ENCODE measurements around the gene MYL2.

GRCh38 chr12:110906516-110906915 lies 13.9 kb downstream of the MYL2 start:
- TF ChIP-seq, protein P1, sequence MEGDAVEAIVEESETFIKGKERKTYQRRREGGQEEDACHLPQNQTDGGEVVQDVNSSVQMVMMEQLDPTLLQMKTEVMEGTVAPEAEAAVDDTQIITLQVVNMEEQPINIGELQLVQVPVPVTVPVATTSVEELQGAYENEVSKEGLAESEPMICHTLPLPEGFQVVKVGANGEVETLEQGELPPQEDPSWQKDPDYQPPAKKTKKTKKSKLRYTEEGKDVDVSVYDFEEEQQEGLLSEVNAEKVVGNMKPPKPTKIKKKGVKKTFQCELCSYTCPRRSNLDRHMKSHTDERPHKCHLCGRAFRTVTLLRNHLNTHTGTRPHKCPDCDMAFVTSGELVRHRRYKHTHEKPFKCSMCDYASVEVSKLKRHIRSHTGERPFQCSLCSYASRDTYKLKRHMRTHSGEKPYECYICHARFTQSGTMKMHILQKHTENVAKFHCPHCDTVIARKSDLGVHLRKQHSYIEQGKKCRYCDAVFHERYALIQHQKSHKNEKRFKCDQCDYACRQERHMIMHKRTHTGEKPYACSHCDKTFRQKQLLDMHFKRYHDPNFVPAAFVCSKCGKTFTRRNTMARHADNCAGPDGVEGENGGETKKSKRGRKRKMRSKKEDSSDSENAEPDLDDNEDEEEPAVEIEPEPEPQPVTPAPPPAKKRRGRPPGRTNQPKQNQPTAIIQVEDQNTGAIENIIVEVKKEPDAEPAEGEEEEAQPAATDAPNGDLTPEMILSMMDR (conservative IDR thresholded peaks at IDR 0.05; ENCODE audit: low read depth in 2 of 2): no peak
- TF ChIP-seq, protein P2, sequence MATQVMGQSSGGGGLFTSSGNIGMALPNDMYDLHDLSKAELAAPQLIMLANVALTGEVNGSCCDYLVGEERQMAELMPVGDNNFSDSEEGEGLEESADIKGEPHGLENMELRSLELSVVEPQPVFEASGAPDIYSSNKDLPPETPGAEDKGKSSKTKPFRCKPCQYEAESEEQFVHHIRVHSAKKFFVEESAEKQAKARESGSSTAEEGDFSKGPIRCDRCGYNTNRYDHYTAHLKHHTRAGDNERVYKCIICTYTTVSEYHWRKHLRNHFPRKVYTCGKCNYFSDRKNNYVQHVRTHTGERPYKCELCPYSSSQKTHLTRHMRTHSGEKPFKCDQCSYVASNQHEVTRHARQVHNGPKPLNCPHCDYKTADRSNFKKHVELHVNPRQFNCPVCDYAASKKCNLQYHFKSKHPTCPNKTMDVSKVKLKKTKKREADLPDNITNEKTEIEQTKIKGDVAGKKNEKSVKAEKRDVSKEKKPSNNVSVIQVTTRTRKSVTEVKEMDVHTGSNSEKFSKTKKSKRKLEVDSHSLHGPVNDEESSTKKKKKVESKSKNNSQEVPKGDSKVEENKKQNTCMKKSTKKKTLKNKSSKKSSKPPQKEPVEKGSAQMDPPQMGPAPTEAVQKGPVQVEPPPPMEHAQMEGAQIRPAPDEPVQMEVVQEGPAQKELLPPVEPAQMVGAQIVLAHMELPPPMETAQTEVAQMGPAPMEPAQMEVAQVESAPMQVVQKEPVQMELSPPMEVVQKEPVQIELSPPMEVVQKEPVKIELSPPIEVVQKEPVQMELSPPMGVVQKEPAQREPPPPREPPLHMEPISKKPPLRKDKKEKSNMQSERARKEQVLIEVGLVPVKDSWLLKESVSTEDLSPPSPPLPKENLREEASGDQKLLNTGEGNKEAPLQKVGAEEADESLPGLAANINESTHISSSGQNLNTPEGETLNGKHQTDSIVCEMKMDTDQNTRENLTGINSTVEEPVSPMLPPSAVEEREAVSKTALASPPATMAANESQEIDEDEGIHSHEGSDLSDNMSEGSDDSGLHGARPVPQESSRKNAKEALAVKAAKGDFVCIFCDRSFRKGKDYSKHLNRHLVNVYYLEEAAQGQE (IDR thresholded peaks at IDR 0.05; ENCODE audit: unreplicated experiment): no peak
- TF ChIP-seq POLR2AphosphoS5 (IDR thresholded peaks at IDR 0.05; ENCODE audit: low read depth): no peak
- no peak for TF ChIP-seq EZH2 (IDR thresholded peaks at IDR 0.05; ENCODE audit: low read depth, unreplicated experiment)
- no peak for TF ChIP-seq CREB1 (CRISPR knock-in tag; IDR thresholded peaks at IDR 0.05; ENCODE audit: low read depth)
- TF ChIP-seq ZNF462 (CRISPR knock-in tag; IDR thresholded peaks at IDR 0.05): no peak
- no peak for TF ChIP-seq EZH2phosphoT487 (IDR thresholded peaks at IDR 0.05; ENCODE audit: unreplicated experiment)
- TF ChIP-seq NANOG (IDR thresholded peaks at IDR 0.05; ENCODE audit: borderline replicate concordance): no peak
